Measurements from ENCODE around the gene CCDC92B. TPM values are rescaled to one million over a fixed set of nuclear protein-coding genes. Genes with fewer than 3 reads are reported as not detected.

CCDC92B gene
- total and polyA plus RNA-seq, 2 of the 13 experiments (the other 11 are each of a cell fraction or from before 2014, with no cell fraction given), result not detected

- TF ChIP-seq ZNF580 (CRISPR knock-in tag; IDR thresholded peaks at IDR 0.05; ENCODE audit: borderline replicate concordance, low read depth) (0 out of 2 replicates have a peak, but pooled peaks have one; percentile 49), KMT2B (CRISPR knock-in tag; IDR thresholded peaks at IDR 0.05) (peak; percentile 66), ZFY (CRISPR knock-in tag; IDR thresholded peaks at IDR 0.05) (peak; percentile 66; the same call in 1 of the 2 replicates), ZNF260 (CRISPR knock-in tag; IDR thresholded peaks at IDR 0.05; ENCODE audit: borderline replicate concordance, low read depth) (no peak), POLR2G (IDR thresholded peaks at IDR 0.05; ENCODE audit: low read depth, low read length) (peak; percentile 83), ZNF710 (CRISPR knock-in tag; IDR thresholded peaks at IDR 0.05; ENCODE audit: borderline replicate concordance) (no peak; the same call in 1 of the 2 replicates), NFE2L2 (IDR thresholded peaks at IDR 0.05; ENCODE audit: low read length) (no peak), ZNF841 (CRISPR knock-in tag; IDR thresholded peaks at IDR 0.05; ENCODE audit: borderline replicate concordance) (no peak), ZMYM2 (CRISPR knock-in tag; IDR thresholded peaks at IDR 0.05) (no peak), HBP1 (CRISPR knock-in tag; IDR thresholded peaks at IDR 0.05; ENCODE audit: low read depth) (peak; percentile 85), ARID2 (CRISPR knock-in tag; IDR thresholded peaks at IDR 0.05; ENCODE audit: borderline replicate concordance) (no peak), RERE (CRISPR knock-in tag; IDR thresholded peaks at IDR 0.05; ENCODE audit: low read depth) (no peak; the same call in 1 of the 2 replicates), ZNF451 (CRISPR knock-in tag; IDR thresholded peaks at IDR 0.05) (0 out of 2 replicates have a peak, but pooled peaks have one; percentile 52), CBFB (CRISPR knock-in tag; IDR thresholded peaks at IDR 0.05) (no peak), MEF2D (CRISPR knock-in tag; IDR thresholded peaks at IDR 0.05) (0 out of 2 replicates have a peak, but pooled peaks have one; percentile 14), KDM2A (CRISPR knock-in tag; IDR thresholded peaks at IDR 0.05; ENCODE audit: borderline replicate concordance, low read depth) (peak; percentile 70; the same call in 1 of the 2 replicates), NFYB (CRISPR knock-in tag; IDR thresholded peaks at IDR 0.05) (0 out of 2 replicates have a peak, but pooled peaks have one; percentile 6), RAD51 (IDR thresholded peaks at IDR 0.05; ENCODE audit: borderline replicate concordance) (no peak), MLLT10 (CRISPR knock-in tag; IDR thresholded peaks at IDR 0.05) (no peak), CREBL2 (CRISPR knock-in tag; IDR thresholded peaks at IDR 0.05; ENCODE audit: borderline replicate concordance) (no peak), SOX5 (CRISPR knock-in tag; IDR thresholded peaks at IDR 0.05; ENCODE audit: borderline replicate concordance) (peak; percentile 15; the same call in 1 of the 2 replicates)
Measured at GRCh38 chr17:2711608-2712299, 37.7 kb downstream of the CCDC92B start, which contains the start of gene CLUH (continued).
